COR-L47 (cell line): ENCODE measurements around the gene CACNG4.
A peak's percentile ranks its signal among the peaks of the same experiment; 100 is the strongest.
"Not testable (repeated sequence)": the region's sequence is repeated elsewhere in the genome, so short reads cannot be mapped to it uniquely, and the experiment has no call there.

ENCODE experiments used
- DNase-seq: peaks from one replicate; lab custom pipeline; 2025; lab: John Stamatoyannopoulos, UW

The CACNG4 gene

GRCh38 chr17:66964930-66965800, 658 bp downstream of the CACNG4 start:
- DNase-seq = peak; percentile 53

- DNase-seq = no peak
Observed at GRCh38 chr17:66965801-66966262, 1.3 kb downstream of the CACNG4 start.

GRCh38 chr17:66966298-66966697, 1.8 kb downstream of the CACNG4 start:
- DNase-seq = no peak

- no peak for DNase-seq
Observed at GRCh38 chr17:66966704-66967418, 2.4 kb downstream of the CACNG4 start.

- no peak for DNase-seq
Observed at GRCh38 chr17:66967837-66968543, 3.5 kb downstream of the CACNG4 start.

GRCh38 chr17:66968916-66969315, 4.4 kb downstream of the CACNG4 start:
- no peak for DNase-seq

- no peak for DNase-seq
Observed at GRCh38 chr17:66970140-66970539, 5.6 kb downstream of the CACNG4 start.

- no peak for DNase-seq
Observed at GRCh38 chr17:66970797-66971196, 6.3 kb downstream of the CACNG4 start.

- no peak for DNase-seq
Observed at GRCh38 chr17:66971264-66971663, 6.8 kb downstream of the CACNG4 start.

- DNase-seq = no peak
Observed at GRCh38 chr17:66971730-66972441, 7.4 kb downstream of the CACNG4 start.

- not testable (repeated sequence) for DNase-seq
Observed at GRCh38 chr17:66972442-66972830, 7.9 kb downstream of the CACNG4 start.

- no peak for DNase-seq
Observed at GRCh38 chr17:66975188-66975587, 10.7 kb downstream of the CACNG4 start.

GRCh38 chr17:66975614-66976378, 11.3 kb downstream of the CACNG4 start:
- peak; percentile 14 for DNase-seq

GRCh38 chr17:66976379-66976663, 11.8 kb downstream of the CACNG4 start:
- DNase-seq = no peak

GRCh38 chr17:66976781-66977201, 12.3 kb downstream of the CACNG4 start:
- DNase-seq = no peak

- no peak for DNase-seq
Observed at GRCh38 chr17:66978514-66979061, 14.1 kb downstream of the CACNG4 start.

- no peak for DNase-seq
Observed at GRCh38 chr17:66980896-66981295, 16.4 kb downstream of the CACNG4 start.

GRCh38 chr17:66981983-66982508, 17.5 kb downstream of the CACNG4 start:
- no peak for DNase-seq

GRCh38 chr17:66983414-66984021, 19.0 kb downstream of the CACNG4 start:
- DNase-seq = no peak

- no peak for DNase-seq
Observed at GRCh38 chr17:66984730-66985129, 20.2 kb downstream of the CACNG4 start.
